GM23338 (cell line): ENCODE data around the gene U2SURP. TPM values are rescaled to one million over a fixed set of nuclear protein-coding genes. Genes with fewer than 3 reads are reported as not detected.
"Not testable (repeated sequence)": the region's sequence is repeated elsewhere in the genome, so short reads cannot be mapped to it uniquely, and the experiment has no call there.

Experiments
- ATAC-seq: fragments of 200-7000 bp; cut with Tn5 transposase; 3 replicates; pipeline ENCODE4 v1.9.1; 2020
- DNase-seq: peaks from one replicate; pipeline ENCODE4 v3.0.0-alpha.2; 2015; ENCODE audit warnings: low spot score
- H2AFZ ChIP-seq: fragments of 200-600 bp; sonication (generic); 2 replicates; pipeline ENCODE4 v1.8.0; 2016; ENCODE audit warnings: antibody characterized with exemption, mild to moderate bottlenecking, moderate library complexity
- H3F3A ChIP-seq: fragments of 200-600 bp; sonication (generic); replicated peaks from 2 replicates; pipeline ENCODE4 v1.8.0; 2017; ENCODE audit warnings: antibody characterized with exemption, mixed run types, low read depth
- H3K27ac ChIP-seq: fragments of 200-600 bp; sonication (generic); 2 replicates; pipeline ENCODE4 v1.6.1; 2016; ENCODE audit warnings: low read depth
- H3K27me3 ChIP-seq: fragments of 200-600 bp; sonication (generic); 2 replicates; pipeline ENCODE4 v1.8.0; 2016; ENCODE audit warnings: mild to moderate bottlenecking, mixed run types, moderate library complexity; ENCODE audit not compliant: insufficient read depth
- H3K36me3 ChIP-seq: fragments of 200-600 bp; sonication (generic); 2 replicates; pipeline ENCODE4 v1.8.0; 2016; ENCODE audit warnings: mild to moderate bottlenecking; ENCODE audit not compliant: insufficient read depth
- H3K4me1 ChIP-seq: fragments of 200-600 bp; sonication (generic); 2 replicates; pipeline ENCODE4 v1.8.0; 2016; ENCODE audit warnings: mild to moderate bottlenecking, moderate library complexity; ENCODE audit not compliant: insufficient read depth
- H3K4me2 ChIP-seq: fragments of 200-600 bp; sonication (generic); 2 replicates; pipeline ENCODE4 v1.7.1; 2017; ENCODE audit warnings: mixed run types
- H3K4me3 ChIP-seq: fragments of 200-600 bp; sonication (generic); 2 replicates; pipeline ENCODE4 v1.6.1; 2016; ENCODE audit warnings: mixed run types
- H3K79me2 ChIP-seq: fragments of 200-600 bp; sonication (generic); replicated peaks from 2 replicates; pipeline ENCODE4 v1.8.0; 2017; ENCODE audit warnings: mild to moderate bottlenecking; ENCODE audit not compliant: insufficient read depth
- H3K9me2 ChIP-seq: fragments of 200-600 bp; sonication (generic); 2 replicates; pipeline ENCODE4 v1.8.0; 2017; ENCODE audit not compliant: insufficient read depth
- H4K20me1 ChIP-seq: fragments of 200-600 bp; sonication (generic); replicated peaks from 2 replicates; pipeline ENCODE4 v1.8.0; 2017; ENCODE audit warnings: mild to moderate bottlenecking; ENCODE audit not compliant: insufficient read depth
- H3K27ac Mint-ChIP-seq: 2 replicates; pipeline ENCODE4 v1.8.0; 2020; ENCODE audit warnings: inconsistent platforms, mild to moderate bottlenecking, moderate library complexity, mixed read lengths
- H3K27me3 Mint-ChIP-seq: 3 replicates; pipeline ENCODE4 v1.8.0; 2022; ENCODE audit warnings: low read depth, mild to moderate bottlenecking, moderate library complexity, mixed read lengths, inconsistent platforms; ENCODE audit not compliant: insufficient read depth, poor library complexity
- H3K36me3 Mint-ChIP-seq: 3 replicates; pipeline ENCODE4 v1.8.0; 2021; ENCODE audit warnings: low read depth, mild to moderate bottlenecking, inconsistent platforms, moderate library complexity, mixed read lengths
- H3K4me1 Mint-ChIP-seq: 3 replicates; pipeline ENCODE4 v1.8.0; 2020; ENCODE audit warnings: mild to moderate bottlenecking, inconsistent platforms, mixed read lengths
- H3K4me3 Mint-ChIP-seq: 3 replicates; pipeline ENCODE4 v1.8.0; 2021; ENCODE audit warnings: moderate library complexity, mild to moderate bottlenecking, inconsistent platforms, mixed read lengths
- H3K9me3 Mint-ChIP-seq: 3 replicates; pipeline ENCODE4 v1.8.0; 2020; ENCODE audit warnings: moderate library complexity, mild to moderate bottlenecking, inconsistent platforms, mixed read lengths
- CREB1 ChIP-seq: fragments of 250-450 bp; sonication (Bioruptor Pico); IDR thresholded peaks from 2 replicates; pipeline ENCODE4 v1.5.0; 2020; ENCODE audit warnings: low read depth, mild to moderate bottlenecking, moderate library complexity
- EZH2 ChIP-seq: fragments of 200-600 bp; sonication (generic); IDR thresholded peaks from one replicate; pipeline ENCODE4 v1.8.0; 2017; ENCODE audit warnings: antibody characterized with exemption, mild to moderate bottlenecking, low read depth; ENCODE audit not compliant: unreplicated experiment
- JUNB ChIP-seq: IDR thresholded peaks from one replicate; pipeline ENCODE4 v1.6.1; 2016; ENCODE audit warnings: antibody characterized with exemption; ENCODE audit not compliant: unreplicated experiment
- NANOG ChIP-seq: IDR thresholded peaks from 2 replicates; pipeline ENCODE4 v1.6.1; 2016; ENCODE audit warnings: antibody characterized with exemption, borderline replicate concordance
- POLR2AphosphoS5 ChIP-seq: IDR thresholded peaks from 2 replicates; pipeline ENCODE4 v1.6.1; 2016; ENCODE audit warnings: antibody characterized with exemption, low read depth
- STAT1 ChIP-seq: IDR thresholded peaks from one replicate; pipeline ENCODE4 v1.6.1; 2016; ENCODE audit warnings: antibody characterized with exemption; ENCODE audit not compliant: unreplicated experiment
- ZNF114 ChIP-seq: fragments of 250-450 bp; sonication (Bioruptor Pico); IDR thresholded peaks from 2 replicates; pipeline ENCODE4 v1.5.0; 2020; ENCODE audit warnings: mild to moderate bottlenecking, moderate library complexity
- ZNF331 ChIP-seq: fragments of 250-450 bp; sonication (Bioruptor Pico); IDR thresholded peaks from 2 replicates; pipeline ENCODE4 v1.5.0; 2020; ENCODE audit warnings: low read depth, mild to moderate bottlenecking, moderate library complexity
- polyA plus RNA-seq: library from polyadenylated mRNA; unstranded; fragments of >200 nt; fragmentation: Nextera tagmentation; extraction: Ambion mirVana; gene quantifications from 2 replicates; pipeline ENCODE4 v1.2.1, GENCODE V29; 2016
- total RNA-seq: library from RNA; depleted of rRNA; stranded (reverse); fragments of >200 nt; shearing (Covaris generic); gene quantifications from 2 replicates; pipeline ENCODE4 v1.2.3, GENCODE V29; 2014
- TF ChIP-seq, protein P1 (sequence below): IDR thresholded peaks from one replicate; pipeline ENCODE4 v1.6.1; 2018; ENCODE audit warnings: antibody characterized with exemption; ENCODE audit not compliant: unreplicated experiment
- TF ChIP-seq, protein P2 (sequence below), 2 experiments: fragments of 200-600 bp in 1 of 2; sonication (generic) in 1 of 2; conservative IDR thresholded peaks; 2 replicates each; pipeline versions ENCODE4 v1.5.1 to v1.6.1; 2016 to 2017; ENCODE audit warnings: antibody characterized with exemption in 2 of 2, low read depth in 2 of 2, mild to moderate bottlenecking in 2 of 2, moderate library complexity in 1 of 2
- TF ChIP-seq, protein P3 (sequence below): IDR thresholded peaks from 2 replicates; pipeline ENCODE4 v1.6.1; 2016; ENCODE audit warnings: antibody characterized with exemption

Gene U2SURP
- total and polyA plus RNA-seq, 2 experiments from 2014 or later, result 116 to 372 TPM

DNA sequence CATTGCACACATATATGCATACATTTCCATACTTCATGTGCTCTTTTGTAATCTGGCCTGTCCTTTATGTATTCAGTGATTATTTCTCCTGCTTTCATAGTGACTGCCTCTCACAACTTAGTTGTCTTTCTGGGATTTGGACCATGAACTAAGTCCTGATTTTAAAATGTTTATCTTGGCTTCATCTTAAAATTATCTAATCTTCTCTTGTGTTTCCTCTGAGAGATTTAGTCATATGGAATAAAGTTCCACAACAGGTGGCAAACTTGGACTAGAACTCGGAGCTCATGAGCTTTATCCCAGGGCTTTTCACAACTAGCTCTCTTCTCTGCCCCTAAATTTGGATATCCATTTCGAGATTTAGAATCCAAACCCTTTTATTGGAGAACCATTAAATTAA is 44.3 kb downstream of the U2SURP start:
- Histone ChIP-seq H3F3A (no peaks in the 10 kb centered on the region), H3K9me2 (no peaks in the 10 kb centered on the region), H4K20me1 (peaks cover 14% of the 10 kb centered on the region), H3K79me2 (peaks cover 18% of the 10 kb centered on the region), H3K36me3 (peaks cover 52% of the 10 kb centered on the region), H3K27ac (no peak overlapping the region), H3K4me1 (no peaks in the 10 kb centered on the region), H3K27me3 (no peaks in the 10 kb centered on the region), H3K4me2 (no peak overlapping the region), H3K4me3 (no peak overlapping the region), H2AFZ (no peak overlapping the region)
- no peak for ATAC-seq
- DNase-seq, result no peak
- TF ChIP-seq CREB1 (no peak), JUNB (no peak), ZNF331 (CRISPR knock-in tag) (no peak), NANOG (no peak), ZNF114 (CRISPR knock-in tag) (no peak), EZH2 (no peak), STAT1 (no peak), POLR2AphosphoS5 (no peak)
- TF ChIP-seq, protein P1, sequence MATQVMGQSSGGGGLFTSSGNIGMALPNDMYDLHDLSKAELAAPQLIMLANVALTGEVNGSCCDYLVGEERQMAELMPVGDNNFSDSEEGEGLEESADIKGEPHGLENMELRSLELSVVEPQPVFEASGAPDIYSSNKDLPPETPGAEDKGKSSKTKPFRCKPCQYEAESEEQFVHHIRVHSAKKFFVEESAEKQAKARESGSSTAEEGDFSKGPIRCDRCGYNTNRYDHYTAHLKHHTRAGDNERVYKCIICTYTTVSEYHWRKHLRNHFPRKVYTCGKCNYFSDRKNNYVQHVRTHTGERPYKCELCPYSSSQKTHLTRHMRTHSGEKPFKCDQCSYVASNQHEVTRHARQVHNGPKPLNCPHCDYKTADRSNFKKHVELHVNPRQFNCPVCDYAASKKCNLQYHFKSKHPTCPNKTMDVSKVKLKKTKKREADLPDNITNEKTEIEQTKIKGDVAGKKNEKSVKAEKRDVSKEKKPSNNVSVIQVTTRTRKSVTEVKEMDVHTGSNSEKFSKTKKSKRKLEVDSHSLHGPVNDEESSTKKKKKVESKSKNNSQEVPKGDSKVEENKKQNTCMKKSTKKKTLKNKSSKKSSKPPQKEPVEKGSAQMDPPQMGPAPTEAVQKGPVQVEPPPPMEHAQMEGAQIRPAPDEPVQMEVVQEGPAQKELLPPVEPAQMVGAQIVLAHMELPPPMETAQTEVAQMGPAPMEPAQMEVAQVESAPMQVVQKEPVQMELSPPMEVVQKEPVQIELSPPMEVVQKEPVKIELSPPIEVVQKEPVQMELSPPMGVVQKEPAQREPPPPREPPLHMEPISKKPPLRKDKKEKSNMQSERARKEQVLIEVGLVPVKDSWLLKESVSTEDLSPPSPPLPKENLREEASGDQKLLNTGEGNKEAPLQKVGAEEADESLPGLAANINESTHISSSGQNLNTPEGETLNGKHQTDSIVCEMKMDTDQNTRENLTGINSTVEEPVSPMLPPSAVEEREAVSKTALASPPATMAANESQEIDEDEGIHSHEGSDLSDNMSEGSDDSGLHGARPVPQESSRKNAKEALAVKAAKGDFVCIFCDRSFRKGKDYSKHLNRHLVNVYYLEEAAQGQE, result no peak
- TF ChIP-seq, protein P2, sequence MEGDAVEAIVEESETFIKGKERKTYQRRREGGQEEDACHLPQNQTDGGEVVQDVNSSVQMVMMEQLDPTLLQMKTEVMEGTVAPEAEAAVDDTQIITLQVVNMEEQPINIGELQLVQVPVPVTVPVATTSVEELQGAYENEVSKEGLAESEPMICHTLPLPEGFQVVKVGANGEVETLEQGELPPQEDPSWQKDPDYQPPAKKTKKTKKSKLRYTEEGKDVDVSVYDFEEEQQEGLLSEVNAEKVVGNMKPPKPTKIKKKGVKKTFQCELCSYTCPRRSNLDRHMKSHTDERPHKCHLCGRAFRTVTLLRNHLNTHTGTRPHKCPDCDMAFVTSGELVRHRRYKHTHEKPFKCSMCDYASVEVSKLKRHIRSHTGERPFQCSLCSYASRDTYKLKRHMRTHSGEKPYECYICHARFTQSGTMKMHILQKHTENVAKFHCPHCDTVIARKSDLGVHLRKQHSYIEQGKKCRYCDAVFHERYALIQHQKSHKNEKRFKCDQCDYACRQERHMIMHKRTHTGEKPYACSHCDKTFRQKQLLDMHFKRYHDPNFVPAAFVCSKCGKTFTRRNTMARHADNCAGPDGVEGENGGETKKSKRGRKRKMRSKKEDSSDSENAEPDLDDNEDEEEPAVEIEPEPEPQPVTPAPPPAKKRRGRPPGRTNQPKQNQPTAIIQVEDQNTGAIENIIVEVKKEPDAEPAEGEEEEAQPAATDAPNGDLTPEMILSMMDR (conservative IDR thresholded peaks at IDR 0.05; ENCODE audit: low read depth in 2 of 2), result no peak
- TF ChIP-seq, protein P3, sequence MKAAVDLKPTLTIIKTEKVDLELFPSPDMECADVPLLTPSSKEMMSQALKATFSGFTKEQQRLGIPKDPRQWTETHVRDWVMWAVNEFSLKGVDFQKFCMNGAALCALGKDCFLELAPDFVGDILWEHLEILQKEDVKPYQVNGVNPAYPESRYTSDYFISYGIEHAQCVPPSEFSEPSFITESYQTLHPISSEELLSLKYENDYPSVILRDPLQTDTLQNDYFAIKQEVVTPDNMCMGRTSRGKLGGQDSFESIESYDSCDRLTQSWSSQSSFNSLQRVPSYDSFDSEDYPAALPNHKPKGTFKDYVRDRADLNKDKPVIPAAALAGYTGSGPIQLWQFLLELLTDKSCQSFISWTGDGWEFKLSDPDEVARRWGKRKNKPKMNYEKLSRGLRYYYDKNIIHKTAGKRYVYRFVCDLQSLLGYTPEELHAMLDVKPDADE, result no peak
- H3K4me3 Mint-ChIP-seq, result no peak overlapping the region
- H3K4me1 Mint-ChIP-seq, result no peaks in the 10 kb centered on the region
- H3K27ac Mint-ChIP-seq, result no peak overlapping the region
- H3K9me3 Mint-ChIP-seq, result peaks cover 13% of the 10 kb centered on the region; the same call in 1 of the 3 replicates
- peaks cover 67% of the 10 kb centered on the region for H3K36me3 Mint-ChIP-seq
- peaks cover 5% of the 10 kb centered on the region for H3K27me3 Mint-ChIP-seq

DNA sequence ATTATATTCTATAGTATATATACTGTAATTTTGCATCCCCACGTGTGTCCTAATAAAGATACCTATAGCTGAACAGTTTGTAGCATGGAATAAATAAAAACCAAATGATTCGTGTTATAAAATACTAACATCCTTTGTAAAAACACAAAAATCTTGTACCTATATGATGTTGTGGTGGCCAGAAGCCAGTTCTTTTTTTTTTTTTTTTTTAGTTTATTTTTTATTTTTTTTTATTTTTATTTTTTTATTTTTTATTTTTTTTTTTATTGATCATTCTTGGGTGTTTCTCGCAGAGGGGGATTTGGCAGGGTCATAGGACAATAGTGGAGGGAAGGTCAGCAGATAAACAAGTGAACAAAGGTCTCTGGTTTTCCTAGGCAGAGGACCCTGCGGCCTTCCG is 44.7 kb downstream of the U2SURP start:
- not testable (repeated sequence) for H3K27me3 Mint-ChIP-seq, H3K4me2 ChIP-seq, H2AFZ ChIP-seq, H3F3A ChIP-seq, H3K27ac Mint-ChIP-seq, H3K9me2 ChIP-seq, H3K27ac ChIP-seq, H3K4me3 ChIP-seq, H3K4me1 ChIP-seq, H3K4me3 Mint-ChIP-seq, H3K4me1 Mint-ChIP-seq, DNase-seq, ATAC-seq, H3K27me3 ChIP-seq
- Mint-ChIP-seq H3K9me3 (peaks cover 13% of the 10 kb centered on the region; the same call in 1 of the 3 replicates), H3K36me3 (peaks cover 72% of the 10 kb centered on the region)
- H4K20me1 ChIP-seq, result peaks cover 10% of the 10 kb centered on the region
- peaks cover 52% of the 10 kb centered on the region for H3K36me3 ChIP-seq
- peaks cover 14% of the 10 kb centered on the region for H3K79me2 ChIP-seq
